ENCODE results near the gene NRL.

Gene NRL

DNA sequence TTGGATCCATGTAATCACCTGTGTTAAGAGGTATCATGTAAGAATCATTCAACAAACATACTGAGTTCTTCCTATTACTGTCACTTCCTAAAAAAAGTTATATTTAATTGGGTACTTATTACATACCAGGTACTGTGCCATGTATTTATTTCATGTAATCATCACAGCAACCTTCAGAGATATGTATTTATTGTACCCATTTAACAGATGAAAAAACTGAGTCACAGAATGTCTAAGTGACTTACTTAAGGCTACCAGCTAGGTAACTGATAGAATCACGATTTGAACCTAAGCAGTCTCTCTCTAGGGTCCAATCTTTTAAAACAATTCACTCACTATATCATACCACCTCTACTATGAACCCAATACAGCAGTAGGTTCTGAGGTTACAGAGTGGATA lies 29.7 kb upstream of the NRL start:
- no peak for DNase-seq (ENCODE audit: low read depth in 2 of 2)

GRCh38 chr14:24143511-24143910 lies 28.8 kb upstream of the NRL start:
- DNase-seq (ENCODE audit: low read depth in 2 of 2), result no peak

GRCh38 chr14:24141097-24141880 lies 26.5 kb upstream of the NRL start, which contains the start of gene EMC9:
TSS of gene EMC9 (minus strand) at chr14:24141591. CDS start at chr14:24141304, 287 bp downstream.
- peak; percentile 100 for DNase-seq (ENCODE audit: low read depth in 2 of 2)

DNA sequence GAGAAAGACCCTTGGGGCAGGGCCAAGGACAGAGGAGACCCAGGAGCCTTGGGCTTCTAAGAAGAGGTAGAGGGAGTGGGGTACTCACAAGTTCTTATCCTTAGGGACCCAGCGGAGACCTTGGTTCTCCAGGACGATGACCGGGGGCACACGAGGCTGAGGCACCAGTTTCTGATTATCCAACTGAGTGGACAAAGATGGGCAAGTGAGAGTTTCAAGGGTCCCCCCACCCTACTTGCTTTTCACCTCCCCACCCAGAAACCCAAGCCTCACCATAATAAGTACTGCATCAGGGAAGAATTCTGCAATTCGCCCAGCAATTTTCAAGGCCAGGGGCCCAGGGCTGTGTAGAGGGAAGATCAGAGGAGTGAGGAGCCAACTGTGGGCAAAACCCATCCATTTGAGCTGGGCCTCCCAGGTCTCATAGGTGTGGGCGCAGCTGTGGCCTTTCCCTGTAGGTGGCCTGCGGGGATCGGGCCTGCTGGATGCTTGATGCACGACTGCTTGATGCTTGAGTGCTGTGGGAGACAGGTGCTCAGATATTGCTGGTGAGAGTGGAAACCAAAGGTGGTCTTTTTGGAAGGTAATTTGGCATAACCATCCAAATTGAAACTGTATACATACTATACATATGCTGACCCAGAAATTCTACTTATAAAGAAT lies 24.7 kb upstream of the NRL start:
- no peak for DNase-seq (ENCODE audit: low read depth in 2 of 2)

DNA sequence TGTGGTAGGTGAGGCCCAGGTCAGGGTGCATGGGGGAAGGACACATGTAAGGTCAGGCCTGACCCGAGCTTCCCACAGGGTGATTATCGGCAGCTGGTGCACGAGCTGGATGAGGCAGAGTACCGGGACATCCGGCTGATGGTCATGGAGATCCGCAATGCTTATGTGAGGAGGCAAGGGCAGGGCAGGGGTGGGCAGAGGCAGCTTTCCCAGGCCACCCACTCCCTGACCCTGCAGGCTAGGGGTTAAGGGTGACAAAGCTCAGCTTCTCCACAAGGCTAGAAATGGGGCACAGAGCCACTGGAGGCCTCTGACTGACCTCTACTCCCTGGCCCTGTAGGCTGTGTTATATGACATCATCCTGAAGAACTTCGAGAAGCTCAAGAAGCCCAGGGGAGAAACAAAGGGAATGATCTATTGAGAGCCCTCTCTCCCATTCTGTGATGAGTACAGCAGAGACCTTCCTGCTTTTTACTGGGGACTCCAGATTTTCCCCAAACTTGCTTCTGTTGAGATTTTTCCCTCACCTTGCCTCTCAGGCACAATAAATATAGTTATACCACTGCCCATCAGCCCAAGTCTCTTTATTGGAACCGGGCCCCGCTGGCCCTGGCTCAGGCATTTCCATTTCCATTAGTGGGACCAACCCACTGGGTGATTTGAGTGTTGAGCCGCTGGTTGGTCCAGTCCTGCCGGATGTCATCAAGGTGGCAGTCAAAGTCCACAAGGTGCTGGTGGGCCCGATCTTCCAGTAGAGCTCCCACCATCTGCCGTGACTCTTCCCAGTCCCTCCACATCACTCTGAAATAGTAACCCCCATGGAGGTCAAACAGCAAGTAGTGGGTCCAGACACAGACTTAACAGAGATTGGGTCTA lies 23.9 kb upstream of the NRL start:
- no peak for DNase-seq (ENCODE audit: low read depth in 2 of 2)

GRCh38 chr14:24137529-24138395 lies 23.0 kb upstream of the NRL start:
- no peak for DNase-seq (ENCODE audit: low read depth in 2 of 2)

GRCh38 chr14:24136684-24137528 lies 22.2 kb upstream of the NRL start:
- no peak for DNase-seq (ENCODE audit: low read depth in 2 of 2)

- DNase-seq (ENCODE audit: low read depth in 2 of 2), result peak; percentile 88 to 90
Measured at GRCh38 chr14:24135834-24136683, 21.3 kb upstream of the NRL start, which contains the start of gene PSME1. TSS of gene PSME1 (plus strand) at chr14:24136194. CDS start at chr14:24136263, 69 bp downstream.

GRCh38 chr14:24135584-24135833 lies 20.8 kb upstream of the NRL start:
- DNase-seq (ENCODE audit: low read depth in 2 of 2), result no peak

DNA sequence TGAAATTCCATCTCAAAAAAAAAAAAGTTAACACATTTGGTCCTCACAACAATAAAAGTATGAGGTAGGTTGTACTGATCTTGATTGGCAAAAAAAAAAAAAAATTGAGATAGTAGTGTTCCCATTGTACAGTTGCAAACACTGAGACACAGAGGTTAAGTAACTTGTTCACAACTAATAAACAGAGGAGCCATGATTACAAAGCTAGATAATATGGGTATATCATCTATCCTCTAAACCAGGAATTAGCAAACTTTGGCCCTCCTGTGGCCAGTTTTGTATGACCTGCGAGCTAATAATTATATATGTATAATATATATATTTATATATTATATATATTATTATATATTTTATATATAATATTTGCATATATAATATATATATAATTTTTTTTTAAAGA lies 19.0 kb upstream of the NRL start:
- DNase-seq (ENCODE audit: low read depth in 2 of 2), result no peak

GRCh38 chr14:24132976-24133375 lies 18.2 kb upstream of the NRL start:
- DNase-seq (ENCODE audit: low read depth in 2 of 2), result no peak

- no peak for DNase-seq (ENCODE audit: low read depth in 2 of 2)
Measured at GRCh38 chr14:24132061-24132685, 17.4 kb upstream of the NRL start.

- no peak for DNase-seq (ENCODE audit: low read depth in 2 of 2)
Measured at GRCh38 chr14:24131549-24131966, 16.8 kb upstream of the NRL start.

DNA sequence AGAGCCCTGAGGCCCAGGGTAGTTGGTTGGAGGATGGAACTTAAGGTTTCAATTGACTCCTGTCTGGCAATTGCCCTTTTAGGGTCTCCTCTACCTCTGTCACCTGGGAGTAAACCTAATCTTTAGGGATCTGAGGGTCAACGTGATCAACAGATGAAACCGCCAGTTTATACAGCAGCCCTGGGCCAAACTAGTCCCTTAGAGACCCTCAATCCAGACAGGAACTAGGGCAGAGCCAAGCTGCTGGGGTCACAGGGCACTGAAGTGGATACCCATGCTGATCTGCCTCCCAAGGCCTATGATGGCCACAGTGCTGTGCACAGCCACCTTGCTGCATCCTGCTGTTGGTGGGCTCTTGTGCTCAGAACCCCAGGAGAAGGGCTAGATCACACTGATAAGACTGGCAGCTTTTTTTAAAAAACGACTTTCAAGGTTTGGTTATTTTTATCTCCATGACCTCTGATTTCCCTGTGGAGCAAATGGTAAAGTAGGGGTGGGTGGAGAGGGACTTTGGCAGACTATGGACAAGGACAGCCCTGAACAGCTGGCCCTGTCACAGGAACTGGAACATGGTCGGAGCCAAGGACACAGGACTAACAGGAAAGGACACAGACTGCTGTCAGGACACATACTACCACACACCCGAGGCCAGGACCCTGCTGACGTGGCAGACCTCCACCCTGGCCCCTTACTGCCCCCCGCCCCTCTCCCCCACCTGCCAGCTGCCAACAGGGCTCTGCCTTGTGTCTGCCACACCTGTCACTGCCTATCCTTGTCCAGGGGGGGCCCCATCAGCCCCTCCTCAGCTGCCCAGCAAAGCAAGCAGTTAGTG lies 16.2 kb upstream of the NRL start:
- DNase-seq (ENCODE audit: low read depth in 2 of 2), result no peak

- DNase-seq (ENCODE audit: low read depth in 2 of 2), result no peak
Measured at GRCh38 chr14:24130380-24130716, 15.6 kb upstream of the NRL start, which contains the start of gene FITM1. TSS of gene FITM1 (plus strand) at chr14:24130659. CDS start at chr14:24131564, 905 bp downstream.

DNA sequence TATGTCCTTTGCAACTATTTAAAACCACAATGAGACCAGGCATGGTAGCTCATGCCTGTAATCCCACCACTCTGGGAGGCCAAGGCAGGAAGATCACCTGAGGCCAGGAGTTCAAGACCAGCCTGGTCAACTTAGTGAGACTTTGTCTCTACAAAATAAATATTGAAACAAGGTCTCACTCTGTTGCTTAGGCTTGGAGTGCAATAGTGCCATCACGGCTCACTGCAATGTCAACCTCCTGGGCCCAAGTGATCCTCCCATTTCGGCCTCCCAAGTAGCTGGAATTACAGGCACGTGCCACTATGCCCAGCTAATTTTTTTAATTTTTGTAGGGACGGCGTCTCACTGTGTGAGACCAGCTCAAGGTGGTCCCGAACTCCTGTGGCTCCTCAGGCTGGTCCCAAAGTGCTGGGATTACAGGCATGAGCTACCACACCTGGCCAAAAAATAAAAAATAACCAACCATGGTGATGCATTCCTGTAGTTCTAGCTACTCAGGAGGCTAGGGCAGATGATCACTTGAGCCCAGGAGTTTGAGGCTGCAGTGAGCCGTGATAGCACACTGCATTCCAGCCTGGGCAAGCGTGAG lies 14.8 kb upstream of the NRL start:
- no peak for DNase-seq (ENCODE audit: low read depth in 2 of 2)

GRCh38 chr14:24127673-24128072 lies 12.9 kb upstream of the NRL start:
- no peak for DNase-seq (ENCODE audit: low read depth in 2 of 2)

- no peak for DNase-seq (ENCODE audit: low read depth in 2 of 2)
Measured at GRCh38 chr14:24126939-24127338, 12.2 kb upstream of the NRL start.

Measured in stimulated activated CD8-positive, alpha-beta memory T cell treated with anti-CD3 and anti-CD28 coated beads, Interleukin-15, amount 100 ng/mL, for 48 hours (primary cell).